Ectodermal cell (in vitro differentiated cells): ENCODE data around the gene OPN4.

Experiments used
- H3K27ac ChIP-seq: 2 replicates; pipeline ENCODE4 v1.7.0; 2013; ENCODE audit warnings: mild to moderate bottlenecking, low read depth, low read length; ENCODE audit not compliant: insufficient read depth, poor library complexity, severe bottlenecking
- H3K27me3 ChIP-seq: 2 replicates; pipeline ENCODE4 v1.7.0; 2013; ENCODE audit warnings: mild to moderate bottlenecking, low read length; ENCODE audit not compliant: insufficient read depth, control insufficient read depth, poor library complexity, severe bottlenecking
- H3K36me3 ChIP-seq: one replicate; pipeline ENCODE4 v1.7.0; 2013; ENCODE audit warnings: low read length; ENCODE audit not compliant: control insufficient read depth, insufficient read depth
- H3K4me1 ChIP-seq: one replicate; pipeline ENCODE4 v1.7.0; 2013; ENCODE audit warnings: low read length; ENCODE audit not compliant: control insufficient read depth, insufficient read depth
- H3K4me3 ChIP-seq: 2 replicates; pipeline ENCODE4 v1.7.0; 2013; ENCODE audit warnings: low read depth, low read length, control low read depth; ENCODE audit not compliant: insufficient read depth
- H3K9me3 ChIP-seq: 2 replicates; pipeline ENCODE4 v1.7.0; 2013; ENCODE audit warnings: mild to moderate bottlenecking, low read length, moderate library complexity; ENCODE audit not compliant: control insufficient read depth
- WGBS, 2 experiments: methylation state at CpG; one replicate each; pipeline ENCODE4 v1.1.7; 2013; ENCODE audit warnings: missing lambda C conversion rate in 2 of 2; 5-methylcytosine and 5-hydroxymethylcytosine counted together

Gene OPN4

DNA sequence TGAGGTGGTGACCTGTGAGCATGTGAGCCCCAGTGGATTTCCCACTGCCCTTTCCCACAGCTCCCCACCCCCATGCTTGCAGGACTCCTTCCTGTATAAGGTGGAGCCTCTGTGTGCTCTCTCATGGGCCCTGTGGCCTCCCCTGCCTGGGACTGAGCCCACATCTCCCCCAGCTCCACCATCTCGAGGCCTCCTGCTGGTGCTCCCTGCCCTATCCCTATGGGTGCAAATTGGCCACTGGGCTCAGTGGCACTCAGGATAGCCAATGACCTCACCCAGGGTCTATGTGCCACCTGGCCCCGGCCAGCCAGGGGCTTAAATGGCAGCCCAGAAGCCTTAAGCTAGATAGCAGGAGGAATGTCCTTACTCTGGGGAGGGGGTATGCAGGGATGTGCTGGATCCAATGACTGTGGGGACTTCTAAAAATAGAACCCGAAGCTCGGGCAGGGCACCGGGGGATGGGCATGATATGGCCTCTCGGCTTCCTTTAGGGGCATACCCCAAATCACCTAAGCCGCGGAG is 16.0 kb downstream of the OPN4 start:
- WGBS, 2 experiments: 91 to 94% methylated on average over 8 of the region's 8 CpGs
- no peak overlapping the region for H3K4me3 ChIP-seq

GRCh38 chr10:86670876-86671275 is 16.5 kb downstream of the OPN4 start:
- no peaks in the 10 kb centered on the region for H3K9me3 ChIP-seq

More for the DNA sequence above, 16.0 kb downstream of the OPN4 start:
- Histone ChIP-seq H3K27ac (no peak overlapping the region), H3K4me1 (peaks cover 46% of the 10 kb centered on the region), H3K36me3 (no peaks in the 10 kb centered on the region), H3K27me3 (no peaks in the 10 kb centered on the region), H3K9me3 (no peaks in the 10 kb centered on the region)

GRCh38 chr10:86671419-86671818 is 17.1 kb downstream of the OPN4 start:
- Histone ChIP-seq H3K36me3 (no peaks in the 10 kb centered on the region), H3K4me1 (peaks cover 39% of the 10 kb centered on the region), H3K27me3 (no peaks in the 10 kb centered on the region), H3K9me3 (no peaks in the 10 kb centered on the region), H3K27ac (no peak overlapping the region), H3K4me3 (no peak overlapping the region)
- WGBS, 2 experiments: 89 to 93% methylated on average over 3 of the region's 3 CpGs

More at GRCh38 chr10:86670876-86671275, 16.5 kb downstream of the OPN4 start:
- WGBS, 2 experiments: 91 to 95% methylated on average over 8 of the region's 8 CpGs
- Histone ChIP-seq H3K4me1 (peaks cover 42% of the 10 kb centered on the region), H3K36me3 (no peaks in the 10 kb centered on the region), H3K27ac (no peak overlapping the region), H3K4me3 (no peak overlapping the region), H3K27me3 (no peaks in the 10 kb centered on the region)

DNA sequence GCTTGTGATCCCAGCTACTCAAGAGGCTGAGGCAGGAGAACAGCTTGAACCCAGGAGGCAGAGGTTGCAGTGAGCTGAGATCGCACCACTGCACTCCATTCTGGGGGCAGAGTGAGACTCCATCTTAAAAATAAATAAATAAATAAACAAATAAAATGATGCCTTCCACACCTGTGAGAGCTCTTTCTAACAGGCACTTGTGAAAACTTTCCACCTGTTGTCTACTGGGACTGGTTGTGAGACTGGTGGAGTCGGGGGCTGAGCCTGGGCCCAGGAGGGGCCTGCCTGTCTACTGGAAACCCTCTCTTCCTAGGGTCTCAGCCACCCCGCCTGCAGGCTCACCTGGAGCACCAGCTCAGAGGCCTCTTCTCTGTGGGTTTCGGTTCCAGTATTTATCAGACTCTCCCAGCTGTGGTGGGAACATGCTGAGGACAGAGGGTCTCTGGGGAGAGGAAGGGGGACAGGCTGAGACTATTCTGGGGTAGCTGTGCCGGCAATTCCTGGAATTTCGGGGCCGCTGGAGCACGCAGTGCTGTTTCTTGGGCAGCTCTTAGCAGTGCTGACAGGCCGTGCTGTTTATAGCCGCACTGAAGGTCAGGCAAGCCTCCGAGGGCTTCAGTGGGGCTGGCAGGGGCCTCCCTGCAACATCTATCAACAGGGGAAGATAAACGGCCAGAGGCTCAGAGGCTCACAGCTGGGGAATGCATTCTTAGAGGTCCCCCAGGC is 17.8 kb downstream of the OPN4 start:
- Histone ChIP-seq H3K27ac (no peak overlapping the region), H3K4me1 (peaks cover 39% of the 10 kb centered on the region), H3K4me3 (no peak overlapping the region), H3K36me3 (no peaks in the 10 kb centered on the region), H3K9me3 (no peaks in the 10 kb centered on the region), H3K27me3 (no peaks in the 10 kb centered on the region)
- WGBS, 2 experiments: 67 to 78% methylated on average over 11 to 12 of the region's 12 CpGs

DNA sequence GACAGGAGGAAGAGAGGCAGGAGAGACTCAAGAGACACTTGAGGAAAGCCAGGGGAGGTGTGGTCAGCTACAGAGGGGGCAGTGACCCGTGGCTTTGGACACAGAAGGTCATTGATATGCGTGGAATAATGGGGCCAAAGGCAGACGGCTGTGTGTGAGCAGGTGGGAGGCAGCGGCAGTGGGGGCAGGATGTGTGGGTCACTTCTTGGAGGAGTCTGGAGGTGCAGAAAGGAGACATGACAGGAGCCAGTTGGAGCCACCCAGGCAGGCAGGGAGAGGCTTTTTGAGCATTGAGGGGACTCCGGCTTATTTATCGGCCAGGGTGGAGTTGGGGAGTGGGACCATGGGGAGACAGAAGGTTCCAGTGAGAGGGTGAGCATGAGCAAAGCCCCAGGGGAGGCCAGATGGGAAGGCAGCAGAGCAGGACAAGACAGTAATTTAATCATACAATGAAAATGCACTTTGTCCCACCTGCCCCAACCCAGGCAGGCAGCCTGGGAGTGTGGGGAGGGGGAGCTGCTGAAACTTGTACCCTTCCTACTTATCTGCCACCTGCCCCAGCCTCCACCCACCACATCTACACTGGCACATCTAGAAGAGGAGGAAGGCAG is 19.0 kb downstream of the OPN4 start:
- Histone ChIP-seq H3K36me3 (no peaks in the 10 kb centered on the region), H3K4me3 (no peak overlapping the region), H3K27ac (no peak overlapping the region), H3K27me3 (no peaks in the 10 kb centered on the region), H3K4me1 (peaks cover 37% of the 10 kb centered on the region), H3K9me3 (no peaks in the 10 kb centered on the region)
- 53 to 63% methylated on average over 6 of the region's 6 CpGs for WGBS, 2 experiments

DNA sequence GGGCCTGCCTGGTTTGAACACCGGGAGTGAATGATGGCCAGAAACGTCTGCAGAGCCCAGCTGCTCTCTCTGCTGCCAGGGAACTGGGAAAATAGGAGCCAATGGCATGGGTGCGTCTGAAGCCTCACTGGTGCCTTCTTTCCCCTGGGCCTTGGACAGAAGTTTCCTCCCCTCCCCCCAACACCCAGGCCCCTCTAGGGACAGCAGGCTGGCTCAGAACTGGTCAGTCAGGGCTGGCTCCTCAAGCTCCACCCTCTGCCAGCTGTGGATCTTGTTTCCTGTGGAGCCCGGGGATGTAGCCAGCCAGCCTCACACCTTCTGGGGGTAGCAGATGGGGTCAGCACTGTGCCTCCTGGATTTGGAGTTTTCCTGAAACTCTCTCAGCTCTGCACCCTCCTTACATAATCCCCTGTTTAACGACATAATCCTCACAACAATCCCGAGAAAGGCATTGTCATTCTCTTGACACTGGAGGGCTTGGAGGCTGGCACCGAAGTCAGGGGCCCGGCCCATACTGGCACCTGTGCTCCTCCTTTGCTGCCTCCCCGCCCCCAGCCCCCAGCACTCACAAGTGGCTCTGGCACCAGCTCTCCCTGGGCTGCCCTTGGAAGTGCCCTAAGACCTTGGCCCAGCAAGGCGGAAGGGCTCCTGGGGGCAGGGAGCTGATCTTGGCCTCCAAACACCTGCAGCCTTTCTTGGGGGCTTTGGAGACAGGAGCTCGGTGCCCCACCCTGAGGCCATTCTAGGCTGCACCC is 19.7 kb downstream of the OPN4 start:
- H3K4me1 ChIP-seq: peaks cover 30% of the 10 kb centered on the region
- 59% methylated on average over 11 of the region's 11 CpGs for WGBS, 2 experiments
- H3K36me3 ChIP-seq: no peaks in the 10 kb centered on the region
- no peak overlapping the region for H3K4me3 ChIP-seq
- no peaks in the 10 kb centered on the region for H3K27me3 ChIP-seq
- no peaks in the 10 kb centered on the region for H3K9me3 ChIP-seq
- H3K27ac ChIP-seq: no peak overlapping the region

GRCh38 chr10:86674912-86675311 is 20.6 kb downstream of the OPN4 start:
- Histone ChIP-seq H3K4me1 (peaks cover 28% of the 10 kb centered on the region), H3K27ac (no peak overlapping the region), H3K4me3 (no peak overlapping the region), H3K36me3 (no peaks in the 10 kb centered on the region), H3K9me3 (no peaks in the 10 kb centered on the region), H3K27me3 (no peaks in the 10 kb centered on the region)
- WGBS, 2 experiments: 88 to 92% methylated on average over 2 to 3 of the region's 3 CpGs

GRCh38 chr10:86677374-86677773 is 23.0 kb downstream of the OPN4 start:
- Histone ChIP-seq H3K4me1 (peaks cover 28% of the 10 kb centered on the region), H3K4me3 (no peak overlapping the region), H3K36me3 (no peaks in the 10 kb centered on the region), H3K27ac (no peak overlapping the region), H3K27me3 (no peaks in the 10 kb centered on the region), H3K9me3 (no peaks in the 10 kb centered on the region)
- WGBS, 2 experiments: 89 to 93% methylated on average over 6 of the region's 6 CpGs

DNA sequence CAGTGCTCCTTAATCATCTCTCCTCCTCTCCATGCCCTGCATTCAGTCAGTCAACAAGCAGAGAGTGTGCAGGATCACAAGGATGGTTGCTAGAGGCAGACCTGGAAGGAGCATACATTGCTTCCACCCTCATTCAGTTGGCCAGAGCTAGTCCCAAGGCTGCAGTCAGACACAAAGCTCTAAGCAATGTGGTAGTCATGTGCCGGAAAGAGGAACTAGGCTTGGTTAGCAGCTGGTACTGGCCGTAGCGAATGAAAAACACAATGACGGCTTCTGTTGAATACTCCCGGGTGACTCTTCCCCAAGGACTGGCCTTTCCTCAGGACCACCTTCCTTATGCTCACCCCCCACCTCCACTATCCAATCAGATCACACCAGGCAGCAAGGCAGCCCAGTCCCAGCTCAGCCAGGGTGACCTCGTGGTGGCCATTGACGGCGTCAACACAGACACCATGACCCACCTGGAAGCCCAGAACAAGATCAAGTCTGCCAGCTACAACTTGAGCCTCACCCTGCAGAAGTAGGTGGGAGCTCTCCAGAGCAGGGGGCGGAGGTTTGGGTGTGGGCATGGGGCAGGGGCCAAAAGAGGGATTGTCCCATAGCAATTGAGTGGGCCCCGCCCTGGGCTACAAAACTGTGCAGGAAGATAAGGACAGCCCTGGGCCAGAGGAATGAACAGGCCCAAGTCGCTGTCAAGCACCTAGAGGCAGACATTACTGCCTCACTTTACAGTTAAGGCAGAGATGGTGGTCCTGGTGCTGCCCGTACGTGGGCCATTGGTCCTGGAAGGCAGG is 24.8 kb downstream of the OPN4 start:
- H3K4me3 ChIP-seq: no peak overlapping the region
- no peaks in the 10 kb centered on the region for H3K9me3 ChIP-seq
- H3K4me1 ChIP-seq: peaks cover 11% of the 10 kb centered on the region
- H3K27ac ChIP-seq: no peak overlapping the region
- 94% methylated on average over 13 of the region's 13 CpGs for WGBS, 2 experiments
- no peaks in the 10 kb centered on the region for H3K27me3 ChIP-seq
- H3K36me3 ChIP-seq: no peaks in the 10 kb centered on the region
